ENCODE measurements around the gene CBFA2T2. TPM values are rescaled to one million over a fixed set of nuclear protein-coding genes. Genes with fewer than 3 reads are reported as not detected.

Gene CBFA2T2
- total RNA-seq, 1 donor from 2014 or later: 14.1 TPM

GRCh38 chr20:33663161-33664084 is 173.5 kb downstream of the CBFA2T2 start:
- intact Hi-C loops (cut with micrococcal nuclease): loop anchor here (1.0 to 5.0 kb wide), 3 partner anchors 106 to 220 kb away; partner anchors contain the start of genes CBFA2T2 and SNTA1

DNA sequence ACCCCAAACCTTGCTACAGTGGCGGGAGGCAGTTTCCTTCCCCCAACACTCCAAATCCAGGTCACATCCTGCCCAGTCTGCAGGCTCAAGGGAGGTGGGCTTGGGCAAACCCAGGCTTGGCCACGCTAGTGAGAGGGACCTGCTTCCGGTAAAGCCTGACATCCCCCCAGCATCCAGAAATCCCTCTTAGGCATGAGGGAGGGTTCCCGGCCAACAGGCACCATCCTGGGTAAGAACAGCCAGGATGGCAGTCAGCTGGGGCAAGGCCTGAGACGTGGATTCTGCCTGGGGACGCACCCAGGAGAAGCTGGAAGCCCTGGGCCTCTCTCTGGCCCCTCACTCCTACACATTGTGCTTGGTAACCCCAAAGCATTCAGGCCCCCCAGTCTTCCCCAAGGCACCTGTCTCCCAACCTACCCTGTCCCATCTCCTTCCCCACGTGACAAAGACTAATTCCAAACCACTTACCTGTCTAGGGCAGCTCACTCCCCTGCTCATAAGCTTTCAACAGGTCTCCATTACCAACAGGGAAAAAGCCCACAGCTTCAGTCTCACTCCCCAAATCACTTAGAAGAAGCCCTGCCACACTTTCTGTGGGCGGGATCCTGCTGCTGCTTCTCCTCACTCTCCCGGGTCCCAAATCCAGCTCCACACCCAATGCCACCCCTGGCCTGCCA is 174.3 kb downstream of the CBFA2T2 start:
- intact Hi-C loops (cut with micrococcal nuclease): loop anchor here (5.0 kb wide), 2 partner anchors 107 to 172 kb away; partner anchors contain the start of gene CBFA2T2

DNA sequence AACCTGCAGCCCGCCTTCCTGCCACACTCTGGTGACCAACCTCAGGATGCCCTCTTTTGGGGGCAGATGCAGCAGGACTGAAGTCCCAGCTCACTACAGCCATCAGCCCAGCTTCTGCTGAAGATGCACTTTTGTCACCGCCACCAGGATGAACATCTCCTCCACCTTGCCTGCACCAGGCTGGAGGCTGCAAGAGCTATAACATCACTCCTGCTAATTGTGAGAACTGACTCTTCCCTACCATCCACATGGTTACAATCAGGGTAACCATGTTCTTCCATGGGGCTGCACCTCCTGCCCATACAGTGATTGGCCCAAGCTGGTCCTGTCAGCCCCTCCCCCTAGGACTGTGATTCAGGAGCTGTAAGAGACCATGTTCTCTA is 174.9 kb downstream of the CBFA2T2 start:
- intact Hi-C loops (cut with micrococcal nuclease): loop anchor here (5.0 kb wide), 5 partner anchors 68 to 328 kb away; partner anchors contain the start of genes CBFA2T2, CHMP4B, RALY and ZNF341

GRCh38 chr20:33666293-33667244 is 176.7 kb downstream of the CBFA2T2 start, which contains the start of gene ACTL10:
ACTL10 (plus strand) TSS chr20:33666943; CDS start chr20:33667498, 555 bp downstream.
- intact Hi-C loops (cut with micrococcal nuclease): loop anchor here (2.0 to 5.0 kb wide), 5 partner anchors 18 to 326 kb away; partner anchors contain the start of genes CDK5RAP1, CHMP4B, RALY and ZNF341

- intact Hi-C loops (cut with micrococcal nuclease): loop anchor here (2.0 to 5.0 kb wide), 5 partner anchors 18 to 325 kb away; partner anchors contain the start of genes CDK5RAP1, CHMP4B, RALY and ZNF341
Measured at GRCh38 chr20:33667245-33667675, 177.4 kb downstream of the CBFA2T2 start.

DNA sequence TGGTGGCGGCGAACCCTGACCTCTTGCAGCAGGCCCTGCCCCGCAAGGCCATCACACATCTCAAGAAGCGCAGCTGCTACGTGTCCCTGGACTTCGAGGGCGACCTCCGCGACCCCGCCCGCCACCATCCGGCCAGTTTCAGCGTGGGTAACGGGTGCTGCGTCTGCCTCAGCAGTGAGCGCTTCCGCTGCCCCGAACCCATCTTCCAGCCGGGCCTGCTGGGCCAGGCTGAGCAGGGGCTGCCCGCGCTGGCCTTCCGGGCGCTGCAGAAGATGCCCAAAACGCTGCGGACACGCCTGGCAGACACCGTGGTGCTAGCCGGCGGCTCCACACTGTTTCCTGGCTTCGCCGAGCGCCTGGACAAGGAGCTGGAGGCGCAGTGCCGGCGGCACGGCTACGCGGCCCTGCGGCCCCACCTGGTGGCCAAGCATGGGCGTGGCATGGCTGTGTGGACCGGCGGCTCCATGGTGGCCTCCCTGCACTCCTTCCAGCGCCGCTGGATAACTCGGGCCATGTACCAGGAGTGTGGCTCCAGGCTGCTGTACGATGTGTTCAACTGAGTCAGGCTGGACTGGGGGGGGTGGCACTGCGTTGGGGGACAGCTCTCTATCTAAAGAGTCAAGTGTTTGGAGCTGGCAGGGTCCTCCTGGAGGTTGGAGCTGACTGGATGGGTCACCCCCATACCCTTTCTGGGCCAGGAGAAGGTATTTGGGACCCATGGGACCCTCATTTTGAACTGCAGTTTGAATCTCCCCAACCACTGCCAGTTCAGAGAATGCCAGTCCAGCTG is 178.0 kb downstream of the CBFA2T2 start:
- intact Hi-C loops (cut with micrococcal nuclease): loop anchor here (2.0 to 5.0 kb wide), 6 partner anchors 17 to 324 kb away; partner anchors contain the start of genes CDK5RAP1, CHMP4B, RALY and ZNF341

DNA sequence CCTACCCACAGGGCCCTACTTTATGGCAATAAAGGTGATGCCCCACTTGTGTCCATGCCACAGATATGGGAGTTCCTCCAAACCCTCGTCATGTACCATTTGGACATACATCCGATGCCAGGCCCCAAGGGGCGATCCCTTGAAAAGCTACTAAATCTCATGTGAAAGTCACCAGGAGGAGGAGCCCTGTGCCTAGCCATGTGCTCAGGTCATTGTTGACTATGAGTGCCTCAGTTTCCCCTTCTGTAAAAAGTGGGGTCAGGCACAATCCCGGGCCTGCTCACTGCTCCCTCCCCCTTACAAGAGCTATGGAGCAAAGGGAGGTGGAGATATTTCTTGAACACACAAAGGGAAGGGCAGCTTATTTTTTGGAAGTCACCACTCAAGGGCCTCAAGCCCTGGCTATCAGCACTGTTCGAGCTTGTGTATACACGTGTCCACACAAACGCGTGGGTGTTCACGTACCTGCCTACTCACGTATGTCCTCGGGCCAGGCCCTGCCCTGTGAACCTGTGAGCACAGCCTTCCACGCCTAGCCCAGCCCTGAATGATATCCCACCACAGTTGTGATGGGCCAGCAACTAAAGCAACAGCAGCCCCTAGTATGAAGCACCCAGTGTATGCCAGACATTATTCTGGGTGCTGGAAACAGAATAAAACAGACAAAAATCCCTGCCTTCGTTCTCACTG is 178.7 kb downstream of the CBFA2T2 start:
- intact Hi-C loops (cut with micrococcal nuclease): loop anchor here (2.0 to 5.0 kb wide), 4 partner anchors 64 to 324 kb away; partner anchors contain the start of genes CHMP4B, RALY and ZNF341

DNA sequence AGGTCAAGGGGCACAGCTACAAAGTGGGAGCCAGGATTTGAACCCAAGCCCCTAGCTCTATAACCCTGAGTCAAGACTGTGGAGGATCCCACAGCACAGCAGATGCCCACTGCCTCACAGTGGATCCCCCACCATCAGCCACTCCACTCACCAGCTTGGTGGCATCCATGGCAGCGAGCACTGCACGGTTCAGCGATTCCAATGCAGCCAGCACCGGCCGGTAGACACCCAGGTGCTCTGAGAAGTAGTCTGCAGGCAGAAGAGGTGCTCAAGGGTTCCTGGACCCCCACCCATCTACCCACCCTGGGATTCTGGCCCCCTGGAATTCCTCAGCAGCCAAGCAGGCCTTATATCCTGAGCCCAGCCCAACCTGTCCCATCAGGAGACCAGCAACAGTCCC is 179.3 kb downstream of the CBFA2T2 start:
- intact Hi-C loops (cut with micrococcal nuclease): loop anchor here (2.0 to 5.0 kb wide), 4 partner anchors 63 to 323 kb away; partner anchors contain the start of genes CHMP4B, RALY and ZNF341

DNA sequence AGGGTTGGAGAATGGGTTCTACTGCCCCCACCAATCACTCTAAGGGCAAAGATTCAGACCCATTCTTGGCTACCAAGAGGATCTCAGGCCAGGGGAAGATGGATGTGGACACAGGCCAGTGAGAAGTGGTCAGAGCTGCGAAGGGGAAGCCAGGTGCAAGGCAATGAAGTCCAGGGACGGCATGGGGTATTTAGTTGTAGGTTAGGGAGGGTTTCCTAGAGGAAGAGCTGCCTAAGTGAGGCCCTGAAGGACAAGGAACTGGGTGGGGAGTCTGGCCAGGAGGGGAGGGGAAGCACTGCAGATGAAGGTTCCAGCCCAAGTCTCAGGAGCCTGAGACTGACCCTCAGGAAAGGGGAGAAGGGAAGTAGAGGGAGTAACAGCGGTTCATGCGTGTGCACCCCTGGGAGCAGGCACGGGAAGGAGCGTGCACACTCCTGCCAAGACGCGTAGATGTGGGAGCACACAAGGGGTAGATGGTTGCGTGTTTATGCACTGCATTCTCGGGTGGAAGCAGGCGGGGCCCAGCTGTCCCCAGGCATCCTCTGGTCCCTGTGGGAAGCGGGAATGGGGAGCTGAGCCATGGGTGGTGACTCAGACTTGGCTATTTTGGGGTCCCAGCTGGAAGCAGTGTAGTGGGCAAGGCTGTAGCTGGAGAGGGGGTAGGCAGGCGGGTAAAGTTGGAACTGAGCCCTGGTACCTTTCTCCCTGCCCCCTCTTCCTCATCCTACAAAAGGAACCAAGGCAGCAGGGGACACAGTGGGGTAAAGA is 180.2 kb downstream of the CBFA2T2 start:
- intact Hi-C loops (cut with micrococcal nuclease): loop anchor here (2.0 to 5.0 kb wide), 4 partner anchors 62 to 322 kb away; partner anchors contain the start of genes CHMP4B, RALY and ZNF341

DNA sequence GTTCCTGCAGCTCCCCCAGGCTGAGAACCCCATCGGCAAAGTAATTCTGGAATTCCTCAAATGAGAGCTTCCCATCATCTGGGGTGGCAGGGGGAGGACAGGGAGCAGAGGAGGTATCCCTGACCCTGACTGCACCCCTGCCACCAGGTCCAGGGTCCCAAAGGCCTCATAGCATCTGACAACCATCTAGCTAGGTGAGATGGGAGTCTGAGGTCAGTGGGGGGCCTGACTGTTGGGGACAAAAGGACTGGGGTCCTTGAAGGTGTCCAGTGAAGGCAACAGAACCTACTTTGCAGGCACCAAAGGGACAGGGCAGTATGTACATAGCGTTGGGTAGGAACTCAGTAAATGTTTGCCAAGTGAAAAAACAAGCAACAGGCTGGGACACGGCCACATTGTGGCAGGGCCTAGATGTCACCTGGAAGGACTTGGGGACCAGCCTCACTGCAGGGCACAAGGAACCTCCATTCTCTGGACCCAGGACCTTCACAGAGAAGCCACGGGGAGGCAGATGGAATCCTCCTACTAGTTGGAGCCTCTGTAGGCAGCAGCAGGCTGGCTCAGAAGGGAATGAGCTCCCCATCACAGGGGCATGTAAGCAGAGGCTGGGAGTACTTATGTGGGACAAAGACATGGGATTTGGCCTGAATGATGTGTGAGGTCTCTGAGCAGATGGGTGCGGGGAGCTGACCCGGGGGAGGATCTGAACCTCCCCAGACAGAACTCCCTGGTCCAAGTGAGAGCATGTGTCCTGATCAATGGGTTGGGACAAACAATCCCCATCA is 181.0 kb downstream of the CBFA2T2 start:
- intact Hi-C loops (cut with micrococcal nuclease): no loop called here

DNA sequence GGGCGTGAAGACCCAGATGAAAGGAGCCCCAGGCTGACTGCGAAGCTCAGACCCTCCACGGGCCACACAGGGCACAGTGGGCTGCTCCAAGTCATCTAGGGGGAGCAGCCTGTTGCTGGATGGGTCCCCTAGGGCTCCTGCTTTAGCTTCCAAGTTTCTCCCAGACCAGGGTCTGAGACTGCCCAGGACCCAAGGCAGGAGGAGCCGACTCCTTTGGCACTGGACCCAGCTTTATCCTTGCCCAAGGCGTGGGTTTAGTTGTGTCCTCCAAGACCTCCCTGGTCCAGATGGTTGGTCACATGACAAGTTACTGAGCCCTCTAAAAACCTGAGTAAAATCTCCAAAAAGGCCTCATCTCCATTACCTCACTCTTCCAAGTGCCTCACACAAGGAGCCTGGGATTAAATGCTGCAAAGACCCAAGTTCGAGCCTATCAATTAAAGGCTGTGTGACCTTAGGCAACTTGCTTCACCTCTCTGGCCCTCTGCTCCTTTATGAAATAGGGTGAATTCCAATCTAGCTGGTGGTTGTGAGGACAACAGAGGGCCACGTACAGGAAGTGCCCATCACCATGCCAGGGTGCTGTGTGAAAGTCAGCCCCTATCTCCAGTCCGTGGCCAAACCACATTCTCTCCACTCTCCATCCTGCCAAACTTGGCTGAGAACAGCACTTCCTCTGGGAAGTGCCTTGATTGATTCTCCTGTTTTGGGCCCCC is 181.8 kb downstream of the CBFA2T2 start:
- intact Hi-C loops (cut with micrococcal nuclease): no loop called here

GRCh38 chr20:33672426-33673113 is 182.7 kb downstream of the CBFA2T2 start:
- intact Hi-C loops (cut with micrococcal nuclease): no loop called here

DNA sequence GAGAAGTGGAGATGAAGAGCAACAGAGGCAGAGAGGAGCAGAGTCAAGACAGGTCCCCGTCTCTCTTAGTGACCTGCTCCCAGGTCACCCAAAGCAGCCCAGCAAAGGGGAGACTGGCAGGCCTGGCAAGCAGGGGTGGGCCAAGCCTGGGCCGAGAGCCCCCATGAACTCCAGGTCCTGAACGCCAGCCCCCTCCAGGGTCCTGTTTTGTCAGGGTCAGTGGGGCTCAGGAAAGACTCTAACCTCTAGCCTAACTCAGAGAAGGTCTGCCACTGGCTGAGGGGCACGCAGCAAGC is 183.2 kb downstream of the CBFA2T2 start:
- intact Hi-C loops (cut with micrococcal nuclease): no loop called here

GRCh38 chr20:33673410-33674293 is 183.8 kb downstream of the CBFA2T2 start:
- intact Hi-C loops (cut with micrococcal nuclease): loop anchor here (1.0 kb wide), 1 partner anchor 13 kb away; the partner anchor contains the start of gene E2F1
